IgD-negative memory B cell (primary cell): ENCODE measurements around the gene CXCL3. TPM values are rescaled to one million over a fixed set of nuclear protein-coding genes. Genes with fewer than 3 reads are reported as not detected.

Experiments used
- H3K27ac Mint-ChIP-seq, 3 donors: one replicate each; pipeline ENCODE4 v1.8.0; 2020 to 2022; ENCODE audit warnings: mild to moderate bottlenecking in 3 of 3, mixed read lengths in 3 of 3, moderate library complexity in 1 of 3
- H3K27me3 Mint-ChIP-seq: one replicate; pipeline ENCODE4 v1.8.0; 2021; ENCODE audit warnings: mixed read lengths
- H3K36me3 Mint-ChIP-seq: one replicate; pipeline ENCODE4 v1.8.0; 2020; ENCODE audit warnings: mild to moderate bottlenecking, mixed read lengths
- H3K4me1 Mint-ChIP-seq, 3 donors: one replicate each; pipeline ENCODE4 v1.8.0; 2020 to 2022; ENCODE audit warnings: mixed read lengths in 3 of 3, mild to moderate bottlenecking in 1 of 3
- H3K4me3 Mint-ChIP-seq, 4 donors: one replicate each; pipeline ENCODE4 v1.8.0; 2020 to 2022; ENCODE audit warnings: mild to moderate bottlenecking in 4 of 4, mixed read lengths in 4 of 4, moderate library complexity in 3 of 4
- H3K9me3 Mint-ChIP-seq, 3 donors: one replicate each; pipeline ENCODE4 v1.8.0; 2020 to 2021; ENCODE audit warnings: mixed read lengths in 3 of 3, mild to moderate bottlenecking in 1 of 3
- polyA plus RNA-seq: library from polyadenylated mRNA; unstranded; fragments of 300-500 nt; fragmentation: Illumina TruSeq; gene quantifications from one replicate; pipeline ENCODE4 v1.2.3, GENCODE V29; 2021

The CXCL3 gene
- polyA plus RNA-seq, 1 donor from 2014 or later: not detected

DNA sequence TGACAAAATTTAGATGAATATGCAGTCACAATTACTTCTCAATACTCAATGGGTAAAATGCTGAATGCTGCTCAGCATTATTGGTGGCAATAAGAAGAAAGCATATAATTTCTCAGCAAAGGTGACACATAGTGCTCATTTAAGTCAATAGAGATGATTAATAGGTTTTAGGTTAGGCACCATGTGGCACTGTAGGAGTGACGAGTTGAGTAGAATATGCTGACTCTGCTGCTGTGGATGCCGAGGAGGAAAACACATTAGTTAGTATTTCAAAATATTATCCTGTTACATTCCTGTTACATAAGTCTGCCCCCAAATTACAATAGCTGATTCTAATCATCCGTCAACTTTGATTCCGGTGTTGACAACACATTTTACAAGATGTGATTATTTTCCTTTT is 26.4 kb downstream of the CXCL3 start:
- Mint-ChIP-seq H3K27ac (no peak overlapping the region), H3K27me3 (peaks cover 2% of the 10 kb centered on the region), H3K9me3 (peaks cover 0 to 5% (median 4%) of the 10 kb centered on the region in 3 donors), H3K4me1 (no peaks in the 10 kb centered on the region), H3K4me3 (no peak overlapping the region), H3K36me3 (no peaks in the 10 kb centered on the region)

DNA sequence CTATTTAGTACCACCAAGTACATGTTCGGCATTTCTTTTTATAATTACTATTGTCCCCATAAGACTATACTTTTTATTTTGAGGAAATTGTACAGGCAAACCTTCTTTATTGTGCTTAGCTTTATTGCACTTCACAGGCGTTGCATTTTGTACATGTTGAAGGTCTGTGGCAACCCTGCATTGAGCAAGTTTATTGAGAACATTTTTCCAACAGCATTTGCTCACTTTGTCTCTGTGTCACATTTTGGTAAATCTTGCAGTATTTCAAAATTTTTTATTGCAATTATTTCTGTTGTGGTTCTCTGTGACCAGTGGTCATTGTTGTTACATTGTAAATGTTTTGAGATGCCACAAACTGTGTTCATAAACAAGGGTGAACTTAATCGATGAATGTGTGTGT is 29.2 kb downstream of the CXCL3 start:
- Mint-ChIP-seq H3K27me3 (no peaks in the 10 kb centered on the region), H3K4me1 (no peaks in the 10 kb centered on the region), H3K27ac (no peak overlapping the region), H3K9me3 (peaks cover 0 to 5% (median 2%) of the 10 kb centered on the region in 3 donors), H3K36me3 (no peaks in the 10 kb centered on the region), H3K4me3 (no peak overlapping the region)

DNA sequence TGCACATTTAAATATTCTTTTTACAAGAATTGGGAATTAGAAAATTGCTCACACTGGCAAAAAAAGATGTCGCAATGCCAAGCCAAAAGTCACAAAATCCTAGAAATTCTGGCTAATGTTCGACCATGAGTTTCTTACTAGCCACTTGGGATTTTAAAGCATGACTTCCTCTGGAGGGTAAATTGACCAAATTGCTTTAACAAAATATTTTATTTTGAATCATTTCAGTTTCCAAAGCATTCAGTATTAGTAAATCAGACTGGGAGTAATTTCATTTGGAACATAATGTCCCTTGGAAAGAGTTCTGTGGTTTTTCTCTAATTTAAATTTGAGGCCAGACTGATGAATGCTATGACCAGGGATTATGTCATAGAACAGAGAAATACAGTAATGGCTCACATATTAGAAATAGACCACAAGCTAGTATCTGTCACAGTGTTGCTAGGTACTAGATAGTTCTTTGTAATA is 32.4 kb downstream of the CXCL3 start:
- no peaks in the 10 kb centered on the region for H3K36me3 Mint-ChIP-seq
- no peak overlapping the region for H3K27ac Mint-ChIP-seq
- no peaks in the 10 kb centered on the region for H3K27me3 Mint-ChIP-seq
- H3K4me3 Mint-ChIP-seq: no peak overlapping the region
- H3K9me3 Mint-ChIP-seq: no peaks in the 10 kb centered on the region
- H3K4me1 Mint-ChIP-seq: no peaks in the 10 kb centered on the region

DNA sequence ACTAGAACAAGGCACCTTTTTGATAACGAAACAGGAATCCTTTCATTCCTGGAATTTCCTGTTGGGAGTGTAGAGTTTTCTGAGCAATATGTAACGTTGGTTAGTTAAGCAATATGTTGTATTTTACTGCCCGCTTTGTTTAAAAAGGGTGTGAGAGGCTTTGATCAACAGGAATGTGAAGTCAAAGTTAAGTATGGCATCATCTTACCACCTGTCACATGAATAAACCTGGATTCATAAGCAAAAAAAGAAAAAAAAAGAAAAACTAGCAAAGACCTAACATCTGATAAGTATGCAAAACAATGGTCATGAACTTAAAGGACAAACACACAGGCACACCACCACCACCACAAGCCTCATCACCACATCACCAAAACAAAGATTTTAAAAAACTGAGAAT is 33.0 kb downstream of the CXCL3 start:
- H3K4me3 Mint-ChIP-seq: no peak overlapping the region
- no peak overlapping the region for H3K27ac Mint-ChIP-seq
- no peaks in the 10 kb centered on the region for H3K27me3 Mint-ChIP-seq
- no peaks in the 10 kb centered on the region for H3K36me3 Mint-ChIP-seq
- no peaks in the 10 kb centered on the region for H3K4me1 Mint-ChIP-seq
- H3K9me3 Mint-ChIP-seq: peaks cover 0 to 1% (median 0%) of the 10 kb centered on the region in 3 donors

GRCh38 chr4:74004668-74005067 is 33.8 kb downstream of the CXCL3 start:
- no peak overlapping the region for H3K4me3 Mint-ChIP-seq
- no peak overlapping the region for H3K27ac Mint-ChIP-seq

GRCh38 chr4:74000301-74000700 is 38.2 kb downstream of the CXCL3 start:
- peaks cover 7% of the 10 kb centered on the region for H3K27me3 Mint-ChIP-seq
- no peaks in the 10 kb centered on the region for H3K36me3 Mint-ChIP-seq
- H3K27ac Mint-ChIP-seq: no peak overlapping the region
- peaks cover 0 to 2% (median 0%) of the 10 kb centered on the region in 3 donors for H3K9me3 Mint-ChIP-seq
- H3K4me1 Mint-ChIP-seq: peaks cover 0 to 1% (median 0%) of the 10 kb centered on the region in 3 donors
- no peak overlapping the region for H3K4me3 Mint-ChIP-seq

More at GRCh38 chr4:74004668-74005067, 33.8 kb downstream of the CXCL3 start:
- no peaks in the 10 kb centered on the region for H3K4me1 Mint-ChIP-seq
- no peaks in the 10 kb centered on the region for H3K27me3 Mint-ChIP-seq
- no peaks in the 10 kb centered on the region for H3K36me3 Mint-ChIP-seq
- peaks cover 0 to 2% (median 0%) of the 10 kb centered on the region in 3 donors for H3K9me3 Mint-ChIP-seq

- H3K9me3 Mint-ChIP-seq: peaks cover 0 to 2% (median 0%) of the 10 kb centered on the region in 3 donors
- H3K4me1 Mint-ChIP-seq: peaks cover 0 to 1% (median 0%) of the 10 kb centered on the region in 3 donors
- no peaks in the 10 kb centered on the region for H3K36me3 Mint-ChIP-seq
- H3K27me3 Mint-ChIP-seq: peaks cover 9% of the 10 kb centered on the region
- H3K27ac Mint-ChIP-seq: no peak within 1 kb of the TSS
- H3K4me3 Mint-ChIP-seq: no peak within 1 kb of the TSS
Measured at GRCh38 chr4:73998040-73999011, 40.2 kb downstream of the CXCL3 start, which contains the start of gene CXCL5. Gene CXCL5 (minus strand): TSS chr4:73998677. CDS start chr4:73998581, 96 bp downstream.

DNA sequence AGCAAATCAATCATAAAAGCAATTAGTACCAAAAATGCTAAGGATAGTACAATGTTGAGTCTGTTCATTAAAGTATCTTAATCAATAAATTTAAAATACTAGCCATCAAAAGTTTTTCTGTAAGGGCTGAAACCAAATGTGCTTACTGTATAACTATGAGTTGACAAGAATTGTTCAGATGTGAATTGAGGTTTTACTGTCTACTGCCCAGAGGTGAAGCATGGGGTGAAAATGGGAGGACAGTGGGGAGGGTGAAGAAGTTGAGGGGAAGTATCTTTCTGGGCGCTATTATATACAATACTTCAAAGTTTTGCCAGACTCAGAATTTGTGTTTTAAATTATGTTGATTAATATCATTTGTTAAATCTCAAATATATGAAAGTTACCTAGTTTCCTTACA is 46.4 kb downstream of the CXCL3 start:
- Mint-ChIP-seq H3K36me3 (no peaks in the 10 kb centered on the region), H3K4me1 (no peaks in the 10 kb centered on the region), H3K27me3 (peaks cover 2% of the 10 kb centered on the region), H3K4me3 (no peak overlapping the region), H3K27ac (no peak overlapping the region), H3K9me3 (no peaks in the 10 kb centered on the region)

- H3K4me3 Mint-ChIP-seq: no peak overlapping the region
- H3K36me3 Mint-ChIP-seq: no peaks in the 10 kb centered on the region
Measured at GRCh38 chr4:73991742-73992000, 46.8 kb downstream of the CXCL3 start.

DNA sequence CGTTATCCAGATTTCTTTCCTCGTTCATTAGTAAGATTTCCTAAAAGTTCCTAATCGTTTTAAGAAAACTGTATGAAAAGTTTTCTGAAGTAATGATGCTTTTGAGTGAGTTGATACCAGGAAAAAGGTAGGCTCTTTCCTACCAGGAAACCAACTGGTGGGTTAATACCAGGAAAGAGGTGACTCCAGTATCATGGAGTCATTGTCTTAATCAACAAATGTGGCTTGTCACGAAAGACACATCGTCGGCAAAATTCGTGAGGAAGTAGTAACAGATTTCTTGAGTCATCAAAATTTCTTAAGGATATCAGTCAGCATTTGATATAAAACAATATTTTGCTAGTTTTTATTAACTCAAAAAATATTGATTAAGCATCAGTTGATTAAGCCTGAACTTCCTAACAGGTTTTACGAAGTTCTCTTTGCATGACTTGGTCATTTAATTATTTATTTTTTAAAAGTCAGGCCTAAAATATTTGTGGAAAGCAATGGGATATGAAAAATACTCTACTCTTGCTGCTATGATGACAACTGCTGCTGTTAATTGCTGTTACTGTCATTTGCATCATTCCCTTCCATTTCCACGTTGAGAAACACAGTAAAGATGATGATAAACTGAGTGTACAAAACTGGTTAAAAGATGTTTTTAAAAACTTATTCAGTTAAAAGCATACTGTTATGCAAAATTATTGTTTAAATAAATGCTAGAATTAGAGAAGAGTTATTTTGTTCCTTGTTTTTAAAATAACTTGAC is 47.3 kb downstream of the CXCL3 start:
- H3K4me3 Mint-ChIP-seq: no peak overlapping the region
- H3K27me3 Mint-ChIP-seq: peaks cover 2% of the 10 kb centered on the region
- no peaks in the 10 kb centered on the region for H3K9me3 Mint-ChIP-seq
- H3K4me1 Mint-ChIP-seq: no peaks in the 10 kb centered on the region
- H3K36me3 Mint-ChIP-seq: no peaks in the 10 kb centered on the region
- H3K27ac Mint-ChIP-seq: no peak overlapping the region

More at GRCh38 chr4:73991742-73992000, 46.8 kb downstream of the CXCL3 start:
- Mint-ChIP-seq H3K4me1 (no peaks in the 10 kb centered on the region), H3K27me3 (peaks cover 2% of the 10 kb centered on the region), H3K27ac (no peak overlapping the region), H3K9me3 (no peaks in the 10 kb centered on the region)

DNA sequence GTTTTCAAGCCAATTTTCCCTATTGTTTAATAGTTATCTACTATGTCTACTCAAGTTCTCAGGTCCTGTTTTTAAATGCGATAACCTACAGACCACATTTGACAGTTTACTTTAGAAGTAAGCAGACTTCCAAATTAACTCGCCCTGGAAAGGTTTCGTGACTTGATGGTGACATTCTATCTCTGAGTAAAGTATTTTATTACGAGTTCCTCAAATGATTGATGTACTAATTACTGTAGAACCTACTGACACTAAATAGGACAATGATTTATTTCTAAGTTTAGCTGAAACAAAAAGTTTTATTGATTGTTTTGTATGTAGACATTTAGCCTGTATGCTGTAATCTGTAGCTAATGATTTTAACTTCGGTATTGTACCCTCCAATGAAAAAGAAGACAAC is 48.6 kb downstream of the CXCL3 start:
- H3K4me1 Mint-ChIP-seq: no peaks in the 10 kb centered on the region
- no peaks in the 10 kb centered on the region for H3K9me3 Mint-ChIP-seq
- H3K36me3 Mint-ChIP-seq: no peaks in the 10 kb centered on the region
- H3K27ac Mint-ChIP-seq: no peak overlapping the region
- no peak overlapping the region for H3K4me3 Mint-ChIP-seq
- H3K27me3 Mint-ChIP-seq: peaks cover 2% of the 10 kb centered on the region

DNA sequence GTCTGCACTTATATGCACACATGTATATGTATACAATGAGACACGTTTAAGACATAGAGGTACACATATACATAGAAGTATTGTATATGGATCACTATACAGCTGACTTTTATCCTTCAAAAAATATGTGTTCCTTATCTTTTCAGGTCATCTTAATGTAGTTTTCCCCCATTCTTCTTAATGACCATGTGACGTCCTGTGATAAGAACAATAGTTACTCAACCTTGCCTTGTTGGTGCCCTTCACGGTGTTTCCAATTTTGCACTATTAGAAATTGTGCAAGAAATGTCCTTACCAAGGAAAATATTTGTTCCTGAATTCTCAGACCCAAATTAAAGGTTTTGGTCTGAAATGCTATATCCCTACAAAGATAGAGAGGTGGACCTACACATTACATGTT is 49.5 kb downstream of the CXCL3 start:
- H3K4me1 Mint-ChIP-seq: no peaks in the 10 kb centered on the region
- no peaks in the 10 kb centered on the region for H3K36me3 Mint-ChIP-seq
- no peak overlapping the region for H3K4me3 Mint-ChIP-seq
- no peaks in the 10 kb centered on the region for H3K27me3 Mint-ChIP-seq
- no peaks in the 10 kb centered on the region for H3K9me3 Mint-ChIP-seq
- no peak overlapping the region for H3K27ac Mint-ChIP-seq

- Mint-ChIP-seq H3K27ac (no peak within 1 kb of the TSS), H3K27me3 (no peaks in the 10 kb centered on the region), H3K4me3 (no peak within 1 kb of the TSS), H3K4me1 (no peaks in the 10 kb centered on the region), H3K9me3 (no peaks in the 10 kb centered on the region), H3K36me3 (no peaks in the 10 kb centered on the region)
Measured at GRCh38 chr4:73988061-73988460, 50.4 kb downstream of the CXCL3 start, which contains the start of gene PPBP. Gene PPBP (minus strand): TSS chr4:73988190. CDS start chr4:73988103, 87 bp downstream.
